Kidney (tissue), 14 donors: ENCODE data around the gene MAP3K14. TPM values are rescaled to one million over a fixed set of nuclear protein-coding genes. Genes with fewer than 3 reads are reported as not detected.

Experiments used
- DNase-seq, 5 donors: peaks; one replicate each; pipeline ENCODE4 v3.0.0-alpha.2; 2013 to 2020
- FAIRE-seq: peaks from 2 replicates; lab custom pipeline; 2012; peaks lifted over from hg19 to GRCh38; lab: Jason Lieb, UNC
- H3K27ac ChIP-seq, 2 donors: one replicate each; pipeline ENCODE4 v1.7.0; 2013; ENCODE audit warnings: low read depth in 2 of 2, low read length in 2 of 2, inconsistent platforms in 1 of 2
- H3K27me3 ChIP-seq: one replicate; pipeline ENCODE4 v1.7.1; 2013; ENCODE audit warnings: low read length, inconsistent platforms; ENCODE audit not compliant: control insufficient read depth, insufficient read depth
- H3K36me3 ChIP-seq, 3 donors: one replicate each; pipeline versions ENCODE4 v1.7.0 to v1.7.1; 2013; ENCODE audit warnings: low read length in 3 of 3, control low read depth in 1 of 3, inconsistent platforms in 1 of 3; ENCODE audit not compliant: insufficient read depth in 3 of 3, control insufficient read depth in 2 of 3
- H3K4me1 ChIP-seq, 3 donors: one replicate each; pipeline versions ENCODE4 v1.7.0 to v1.7.1; 2013; ENCODE audit warnings: low read length in 3 of 3, inconsistent platforms in 1 of 3, low read depth in 1 of 3; ENCODE audit not compliant: control insufficient read depth in 2 of 3, insufficient read depth in 2 of 3
- H3K4me3 ChIP-seq, 3 donors: one replicate each; pipeline versions ENCODE4 v1.7.0 to v1.8.1; 2013; ENCODE audit warnings: low read length in 3 of 3, control low read depth in 1 of 3, inconsistent platforms in 1 of 3
- H3K9ac ChIP-seq, 3 donors: one replicate each; pipeline versions ENCODE4 v1.7.0 to v1.7.1; 2013; ENCODE audit warnings: low read length in 3 of 3, control low read depth in 1 of 3, inconsistent platforms in 1 of 3
- H3K9me3 ChIP-seq, 3 donors: one replicate each; pipeline versions ENCODE4 v1.7.0 to v1.7.1; 2013; ENCODE audit warnings: low read length in 3 of 3, control low read depth in 1 of 3, inconsistent platforms in 1 of 3; ENCODE audit not compliant: control insufficient read depth in 2 of 3, insufficient read depth in 1 of 3
- CTCF ChIP-seq: IDR thresholded peaks from 3 replicates; pipeline ENCODE4 v1.5.1; 2012; ENCODE audit warnings: mild to moderate bottlenecking, moderate library complexity, borderline replicate concordance; ENCODE audit not compliant: insufficient read depth; ENCODE audit errors: extremely low read depth
- intact Hi-C: fragments of 100-400 bp; cut with DNase I; formaldehyde crosslinking; loops from one replicate; pipeline ENCODE4 v1.11.1; 2022
- polyA plus RNA-seq: library from polyadenylated mRNA; stranded (reverse); fragments of 350-450 nt; fragmentation: Illumina TruSeq; extraction: RNeasy Lipid Tissue Mini Kit (QIAGEN cat#74804); gene quantifications from one replicate; pipeline ENCODE4 v1.2.3, GENCODE V29; 2014; ENCODE audit warnings: low read depth, low replicate concordance; ENCODE audit not compliant: insufficient read depth
- total RNA-seq: library from RNA; stranded (reverse); fragmentation: NEBNext Ultra II Directional; extraction: Animal tissue kit (Norgen Biotek cat#: 25700); gene quantifications from one replicate; pipeline ENCODE4 v1.2.1, GENCODE V29; 2021
- donor health status: control.
- donor health status: control.
- donor health status: control.
- donor health status: control.
- donor health status: control.
- donor health status: DM: yes; HTN: yes; CAD: no.
- donor health status: Normal renal cell carcinoma (clear cell type).

Gene MAP3K14
- total and polyA plus RNA-seq, 2 donors from 2014 or later = 7.6 to 24.5 TPM

GRCh38 chr17:45301674-45302073, 15.1 kb downstream of the MAP3K14 start:
- H3K27me3 ChIP-seq = no peaks in the 10 kb centered on the region
- no peak for DNase-seq
- no peaks in the 10 kb centered on the region for H3K9me3 ChIP-seq
- H3K9ac ChIP-seq = no peak overlapping the region
- intact Hi-C loops = no loop called here
- H3K36me3 ChIP-seq = no peaks in the 10 kb centered on the region
- TF ChIP-seq CTCF = no peak
- H3K4me3 ChIP-seq = no peak overlapping the region
- FAIRE-seq = no peak
- H3K4me1 ChIP-seq = peaks cover 0 to 26% (median 21%) of the 10 kb centered on the region in 3 donors
- H3K27ac ChIP-seq = no peak overlapping the region

- Histone ChIP-seq H3K9me3 (no peaks in the 10 kb centered on the region), H3K27ac (peak overlapping the region in 1 of 2 donors; percentile 43), H3K36me3 (no peaks in the 10 kb centered on the region), H3K9ac (no peak overlapping the region), H3K27me3 (no peaks in the 10 kb centered on the region), H3K4me1 (peaks cover 0 to 37% (median 26%) of the 10 kb centered on the region in 3 donors), H3K4me3 (no peak overlapping the region)
- FAIRE-seq = no peak
- no peak for TF ChIP-seq CTCF
- intact Hi-C loops = no loop called here
- DNase-seq = peak in 1 of 5 donors; percentile 35
Observed at GRCh38 chr17:45300060-45300751, 16.6 kb downstream of the MAP3K14 start.

- Histone ChIP-seq H3K4me1 (peaks cover 0 to 46% (median 30%) of the 10 kb centered on the region in 3 donors), H3K36me3 (no peaks in the 10 kb centered on the region), H3K9me3 (no peaks in the 10 kb centered on the region), H3K27me3 (no peaks in the 10 kb centered on the region), H3K27ac (peak overlapping the region in 1 of 2 donors; percentile 39), H3K4me3 (no peak overlapping the region), H3K9ac (no peak overlapping the region)
- intact Hi-C loops = no loop called here
- FAIRE-seq = no peak
- DNase-seq = peak in 3 of 5 donors; percentile 31 to 79 (median 54)
- TF ChIP-seq CTCF = no peak
Observed at GRCh38 chr17:45299361-45299760, 17.5 kb downstream of the MAP3K14 start.
